GM19463 (cell line): Measurements from ENCODE around the gene TTF1.
"Not testable (repeated sequence)": the region's sequence is repeated elsewhere in the genome, so short reads cannot be mapped to it uniquely, and the experiment has no call there.

Experiments
- ATAC-seq: cut with Tn5 transposase; IDR thresholded peaks from one replicate; pipeline ENCODE4 v1.9.1; 2021; ENCODE audit warnings: mild to moderate bottlenecking, moderate library complexity; ENCODE audit not compliant: unreplicated experiment

The TTF1 gene

DNA sequence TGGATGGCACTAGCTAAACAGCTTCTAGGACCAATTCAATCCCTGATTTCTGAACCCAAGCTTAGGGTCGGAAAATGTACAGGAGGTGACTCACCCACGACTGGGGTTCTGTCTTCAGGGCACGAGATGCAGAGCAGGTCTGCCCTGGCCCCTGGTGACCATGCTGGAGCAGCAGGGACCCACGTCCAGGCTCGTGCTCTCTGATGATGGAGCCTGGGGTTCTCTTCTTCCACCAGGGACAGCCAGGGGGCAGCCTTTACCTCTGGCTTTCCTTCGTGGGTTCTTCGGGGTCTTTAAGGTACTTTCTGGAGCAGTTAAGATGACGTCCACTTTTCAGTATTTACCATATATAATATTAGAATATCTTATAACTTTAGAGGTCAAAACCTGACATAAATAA lies 5.4 kb upstream of the TTF1 start:
- no peak for ATAC-seq

DNA sequence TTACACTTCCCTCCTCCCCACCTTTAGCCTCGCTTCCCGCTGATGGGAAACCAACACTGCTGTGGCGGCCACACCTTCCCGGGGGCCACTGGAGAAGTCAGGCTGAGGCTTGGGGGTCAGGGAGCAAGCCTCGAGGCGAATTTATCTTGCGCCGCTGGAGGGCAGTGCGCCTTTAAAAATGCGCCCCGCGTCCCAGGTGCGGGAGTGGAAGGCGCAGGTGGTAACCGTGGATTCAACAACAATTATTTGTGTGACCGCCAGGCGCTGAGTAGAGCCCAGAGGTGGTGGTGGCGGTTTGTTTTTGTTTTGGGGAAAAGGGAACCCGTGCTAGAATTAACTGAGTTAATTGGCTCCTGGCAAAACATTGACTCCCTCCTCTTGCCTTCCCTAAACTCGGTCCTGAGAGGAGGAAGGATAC lies 4.5 kb upstream of the TTF1 start:
- no peak for ATAC-seq

DNA sequence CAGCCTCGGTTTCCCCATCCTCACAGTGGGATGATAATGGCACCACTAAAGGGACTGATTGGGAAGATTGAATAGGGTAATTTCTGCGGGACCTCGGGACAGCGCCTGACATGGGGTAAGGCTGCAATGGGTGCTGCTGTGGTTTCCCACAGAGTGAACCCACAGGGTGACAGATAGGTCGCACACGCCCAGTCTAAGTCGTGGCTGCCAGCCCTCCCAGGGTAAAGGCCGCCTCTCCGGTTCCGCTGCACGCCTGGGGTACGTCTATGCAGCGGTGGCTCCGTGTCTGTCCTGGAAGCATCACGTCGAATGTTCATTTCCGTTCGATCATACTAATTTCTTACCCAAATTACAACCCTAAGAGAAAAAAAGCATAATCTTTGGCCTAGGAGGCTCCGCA lies 4.0 kb upstream of the TTF1 start:
- no peak for ATAC-seq

DNA sequence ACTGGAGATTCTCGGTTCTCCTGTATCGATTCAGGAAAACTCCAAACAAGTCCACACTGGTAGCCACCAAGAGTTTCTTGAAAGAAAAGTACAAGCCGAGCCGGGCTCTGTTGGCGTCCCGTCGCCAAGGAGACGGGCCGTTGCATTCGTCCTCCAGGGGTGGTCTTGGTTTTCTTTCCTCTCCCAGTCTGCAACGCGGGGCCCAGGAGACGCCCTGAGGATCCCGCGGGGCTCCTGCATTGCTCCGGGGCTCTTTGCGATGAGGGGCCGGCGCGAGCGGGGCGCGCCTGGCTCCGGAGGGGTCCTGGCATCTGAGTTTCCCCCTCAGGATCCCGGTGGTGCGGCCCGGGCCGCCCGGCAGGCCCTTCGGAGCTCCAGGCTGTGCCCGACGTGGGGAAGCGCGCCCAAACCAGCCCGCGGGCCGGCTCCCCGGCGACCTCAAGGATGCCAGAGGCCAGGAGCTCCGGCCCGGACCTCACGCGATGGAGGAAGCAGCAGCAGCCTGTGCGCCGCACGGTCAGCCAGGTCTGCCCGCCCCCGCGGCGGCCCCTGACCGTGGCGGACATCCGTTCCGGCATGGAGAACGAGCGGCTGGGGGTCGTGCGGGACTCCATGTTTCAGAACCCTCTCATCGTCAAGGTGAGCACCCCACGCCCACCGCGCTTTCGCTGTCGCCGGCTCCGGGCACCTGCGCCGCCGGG lies 3.3 kb upstream of the TTF1 start, which contains the start of gene CFAP77:
CFAP77 (plus strand) TSS at position 384 of the 701 bp plus-strand sequence; CDS start at position 445, 61 bp downstream.
- ATAC-seq, result no peak

DNA sequence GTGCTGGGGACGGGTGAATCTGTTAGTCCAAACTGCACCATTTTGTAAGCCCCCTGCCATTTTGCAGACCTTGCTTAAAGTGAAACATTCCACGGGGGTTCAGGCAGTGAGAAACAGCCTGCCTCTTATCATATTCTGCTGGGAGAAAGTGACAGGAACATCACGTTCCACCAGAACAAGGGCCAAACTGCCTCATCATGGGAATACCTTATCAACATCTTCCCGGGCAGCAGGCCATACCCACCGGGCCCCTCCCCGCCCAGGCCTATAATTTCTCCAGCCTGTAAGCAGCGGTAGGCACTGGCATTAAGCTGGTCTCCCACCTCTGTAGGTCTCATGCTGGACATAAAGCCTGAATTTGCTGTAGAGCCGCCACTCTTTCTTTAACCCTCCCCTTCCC lies 1.9 kb upstream of the TTF1 start:
- ATAC-seq, result no peak

- ATAC-seq, result no peak
These were observed 556 bp upstream of the TTF1 start for GRCh38 chr9:132407196-132407595.

- no peak for ATAC-seq
These were observed 2.3 kb downstream of the TTF1 start for GRCh38 chr9:132404228-132404881.

DNA sequence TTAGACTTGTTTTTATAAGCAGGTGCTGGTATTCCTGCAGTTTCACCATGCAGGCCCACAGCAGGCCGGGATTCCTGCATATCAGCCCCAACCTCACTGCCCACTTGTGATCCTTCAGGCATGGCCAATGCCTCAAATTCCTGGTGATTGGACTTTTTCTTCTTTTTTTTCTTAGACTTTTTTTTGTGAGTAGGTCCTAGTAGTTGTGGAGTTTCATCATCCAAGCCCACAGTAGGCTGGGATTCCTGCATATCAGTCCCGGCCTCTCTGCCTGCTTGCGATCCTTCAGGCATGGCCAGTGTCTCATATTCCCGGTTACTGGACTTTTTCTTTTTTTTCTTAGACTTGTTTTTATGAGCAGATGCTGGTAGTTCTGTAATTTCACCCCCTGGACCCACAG lies 4.8 kb downstream of the TTF1 start:
- ATAC-seq, result no peak

DNA sequence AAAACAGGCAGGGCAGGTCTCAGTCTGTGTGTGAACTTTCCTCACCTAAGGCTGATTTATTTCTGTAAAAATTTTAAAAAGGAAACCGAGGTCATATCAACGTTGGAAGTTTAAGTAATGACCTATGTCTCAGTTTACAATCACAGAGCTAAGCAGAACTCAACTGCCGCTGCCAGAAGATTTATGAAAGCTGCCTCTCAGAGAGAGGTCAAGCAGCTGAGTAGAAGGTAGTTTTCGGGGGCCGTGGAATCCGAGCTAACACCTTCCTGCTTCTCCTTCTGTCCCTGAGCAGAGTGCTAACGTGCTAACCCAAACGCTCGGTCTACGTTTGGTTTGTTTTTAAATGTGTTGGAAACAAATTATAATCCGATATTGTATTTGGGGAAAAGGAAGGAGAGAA lies 11.1 kb downstream of the TTF1 start:
- no peak for ATAC-seq

- ATAC-seq, result no peak
These were observed 15.2 kb downstream of the TTF1 start for GRCh38 chr9:132391449-132391848.

DNA sequence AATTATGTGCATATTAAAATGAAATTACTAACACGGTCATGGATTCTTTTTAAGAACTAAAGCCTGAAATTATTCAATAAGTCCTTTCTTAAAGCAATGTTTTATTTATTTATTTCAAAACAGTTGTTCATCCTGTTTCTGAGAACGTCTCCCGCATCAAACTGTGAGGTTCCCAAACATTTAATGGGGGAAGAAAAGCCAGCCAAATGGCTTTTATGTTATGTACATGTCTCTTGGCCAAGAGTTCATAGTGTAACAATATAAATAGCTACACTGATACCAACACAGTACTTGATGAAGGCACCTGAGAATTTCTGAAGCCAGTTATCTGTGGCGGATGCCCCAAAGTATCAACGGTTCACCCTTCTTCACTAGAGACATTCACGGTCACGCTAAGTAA lies 15.7 kb downstream of the TTF1 start:
- ATAC-seq, result no peak

- ATAC-seq, result no peak
These were observed 19.5 kb downstream of the TTF1 start for GRCh38 chr9:132387133-132387532.

- peak; percentile 38 for ATAC-seq
These were observed 22.3 kb downstream of the TTF1 start for GRCh38 chr9:132384376-132384775.

DNA sequence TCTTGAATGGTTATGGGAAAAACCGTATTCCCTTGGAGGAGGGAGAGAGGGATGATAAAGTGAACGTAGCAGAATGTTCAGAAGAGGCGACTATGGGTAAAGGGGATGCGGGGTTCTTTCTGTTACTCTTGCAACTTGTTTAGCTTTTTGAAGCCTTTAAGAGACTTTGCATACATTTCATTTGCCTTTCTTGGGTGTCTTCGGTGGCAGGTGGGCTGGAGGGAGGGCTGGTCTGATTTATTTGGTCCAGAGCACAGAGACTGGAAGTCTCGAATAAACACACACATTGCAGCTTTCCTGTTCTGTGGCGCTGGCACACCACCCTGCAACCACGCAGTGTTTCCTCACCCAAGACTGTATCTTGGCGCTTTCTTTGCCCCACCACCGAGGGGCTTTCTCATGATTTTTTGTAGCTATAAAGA lies 23.2 kb downstream of the TTF1 start:
- no peak for ATAC-seq

GRCh38 chr9:132381966-132382541 lies 24.6 kb downstream of the TTF1 start:
- ATAC-seq, result peak; percentile 74

GRCh38 chr9:132378416-132378815 lies 28.2 kb downstream of the TTF1 start:
- not testable (repeated sequence) for ATAC-seq

DNA sequence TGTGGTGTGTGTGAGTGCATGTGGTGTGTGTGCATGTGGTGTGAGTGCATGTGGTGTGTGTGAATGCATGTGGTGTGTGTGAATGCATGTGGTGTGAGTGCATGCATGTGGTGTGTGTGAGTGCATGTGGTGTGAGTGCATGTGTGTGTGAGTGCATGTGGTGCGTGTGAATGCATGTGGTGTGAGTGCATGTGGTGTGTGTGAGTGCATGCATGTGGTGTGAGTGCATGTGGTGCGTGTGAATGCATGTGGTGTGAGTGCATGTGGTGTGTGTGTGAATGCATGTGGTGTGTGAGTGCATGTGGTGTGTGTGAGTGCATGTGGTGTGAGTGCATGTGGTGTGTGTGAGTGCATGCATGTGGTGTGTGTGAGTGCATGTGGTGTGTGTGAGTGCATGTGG lies 28.9 kb downstream of the TTF1 start:
- ATAC-seq, result not testable (repeated sequence)

DNA sequence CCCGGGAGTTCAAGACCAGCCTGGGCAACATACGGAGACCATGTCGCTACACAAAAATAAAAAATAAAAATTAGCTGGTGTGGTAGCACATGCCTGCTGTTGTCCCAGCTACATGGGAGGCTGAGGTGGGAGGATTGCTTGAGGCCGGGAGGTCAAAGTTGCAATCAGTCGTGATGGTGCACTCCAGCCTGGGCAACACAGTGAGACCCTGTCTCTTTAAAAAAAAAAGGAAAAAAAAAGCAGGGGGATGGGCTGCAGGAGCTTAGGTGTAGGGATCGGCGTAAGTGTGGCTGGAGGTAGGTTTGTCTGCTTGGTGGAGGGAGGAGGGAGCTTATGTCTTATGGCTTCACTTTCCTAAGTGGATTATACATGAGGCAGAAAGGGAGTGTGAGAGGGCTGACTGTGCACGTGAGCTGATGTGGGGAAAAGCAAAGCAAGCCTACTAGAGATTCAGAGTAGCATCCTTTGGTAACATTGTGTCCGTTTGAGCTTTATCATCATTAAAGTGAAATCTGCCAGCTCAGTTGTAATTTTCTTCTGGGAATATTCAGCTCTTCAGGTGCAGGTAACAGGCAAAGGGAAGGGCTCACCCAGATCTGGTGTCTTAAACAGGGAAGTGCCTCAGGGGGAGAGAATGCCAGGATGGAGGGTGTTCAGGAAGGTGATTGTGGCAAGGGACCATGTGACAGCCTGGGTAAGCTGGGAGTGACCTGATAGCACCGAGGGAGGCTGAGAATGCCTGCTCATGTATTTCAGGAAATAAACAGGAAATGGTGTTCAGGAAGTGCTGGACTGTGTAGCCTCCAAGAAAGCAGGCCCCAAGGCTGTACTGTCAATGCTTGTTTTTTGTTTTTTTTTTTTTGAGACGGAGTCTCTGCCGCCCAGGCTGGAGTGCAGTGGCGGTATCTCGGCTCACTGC lies 34.2 kb downstream of the TTF1 start:
- no peak for ATAC-seq

DNA sequence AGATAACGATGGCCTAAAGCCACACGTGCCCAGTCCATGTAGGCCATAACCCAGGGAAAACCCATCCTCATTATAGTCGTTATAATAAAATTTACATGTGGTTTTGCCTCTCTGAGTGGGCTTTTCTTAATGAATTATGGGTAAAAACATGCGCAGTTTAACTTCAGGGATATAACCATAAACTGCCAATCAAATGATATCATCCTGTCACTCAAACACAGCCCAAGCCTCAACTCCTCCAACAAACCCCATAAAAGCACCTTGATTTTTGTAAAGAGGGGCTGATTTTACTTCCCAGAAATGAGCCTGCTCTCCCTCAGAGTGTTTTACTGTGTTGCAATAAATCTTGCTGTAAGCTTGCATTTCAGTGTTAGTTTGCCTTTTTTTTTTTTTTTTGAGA lies 36.0 kb downstream of the TTF1 start:
- no peak for ATAC-seq

- ATAC-seq, result no peak
These were observed 37.2 kb downstream of the TTF1 start for GRCh38 chr9:132369421-132369820.
